Astrocyte of the cerebellum (primary cell): ENCODE measurements around the gene DCLRE1C.
"Not testable (repeated sequence)": the region's sequence is repeated elsewhere in the genome, so short reads cannot be mapped to it uniquely, and the experiment has no call there.

Experiments
- DNase-seq: peaks from one replicate; pipeline ENCODE4 v3.0.0-alpha.2; 2011; ENCODE audit warnings: low read depth
- H3K4me3 ChIP-seq: 2 replicates; pipeline ENCODE4 v1.5.1; 2011; ENCODE audit warnings: mild to moderate bottlenecking, low read depth, low read length, moderate library complexity
- in situ Hi-C: cut with HindIII; loops from 2 replicates; pipeline ENCODE4 v1.10.0; 2017; ENCODE audit warnings: low sequenced_read_pairs
- TF ChIP-seq, protein P1 (sequence below): IDR thresholded peaks from 2 replicates; pipeline ENCODE4 v1.5.1; 2012; ENCODE audit warnings: low read length, low read depth, moderate library complexity, mild to moderate bottlenecking; ENCODE audit errors: missing control alignments

DCLRE1C gene

DNA sequence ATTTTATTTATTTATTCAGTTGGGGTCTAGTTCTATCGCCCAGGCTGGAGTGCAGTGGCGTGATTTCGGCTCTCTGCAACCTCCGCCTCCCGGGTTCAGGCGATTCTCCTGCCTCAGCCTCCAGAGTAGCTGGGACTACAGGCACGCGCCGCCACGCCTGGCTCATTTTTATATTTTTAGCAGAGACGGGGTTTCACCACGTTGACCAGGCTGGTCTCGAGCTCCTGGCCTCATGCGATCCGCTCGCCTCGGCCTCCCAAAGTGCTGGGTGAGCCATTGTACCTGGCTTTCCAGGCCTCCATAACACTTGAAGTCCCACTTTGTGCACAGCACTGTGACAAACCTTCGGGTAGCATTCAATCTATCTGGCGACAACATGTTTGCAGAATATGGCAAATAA is 1.0 kb upstream of the DCLRE1C start:
- no peak overlapping the region for H3K4me3 ChIP-seq
- TF ChIP-seq, protein P1, sequence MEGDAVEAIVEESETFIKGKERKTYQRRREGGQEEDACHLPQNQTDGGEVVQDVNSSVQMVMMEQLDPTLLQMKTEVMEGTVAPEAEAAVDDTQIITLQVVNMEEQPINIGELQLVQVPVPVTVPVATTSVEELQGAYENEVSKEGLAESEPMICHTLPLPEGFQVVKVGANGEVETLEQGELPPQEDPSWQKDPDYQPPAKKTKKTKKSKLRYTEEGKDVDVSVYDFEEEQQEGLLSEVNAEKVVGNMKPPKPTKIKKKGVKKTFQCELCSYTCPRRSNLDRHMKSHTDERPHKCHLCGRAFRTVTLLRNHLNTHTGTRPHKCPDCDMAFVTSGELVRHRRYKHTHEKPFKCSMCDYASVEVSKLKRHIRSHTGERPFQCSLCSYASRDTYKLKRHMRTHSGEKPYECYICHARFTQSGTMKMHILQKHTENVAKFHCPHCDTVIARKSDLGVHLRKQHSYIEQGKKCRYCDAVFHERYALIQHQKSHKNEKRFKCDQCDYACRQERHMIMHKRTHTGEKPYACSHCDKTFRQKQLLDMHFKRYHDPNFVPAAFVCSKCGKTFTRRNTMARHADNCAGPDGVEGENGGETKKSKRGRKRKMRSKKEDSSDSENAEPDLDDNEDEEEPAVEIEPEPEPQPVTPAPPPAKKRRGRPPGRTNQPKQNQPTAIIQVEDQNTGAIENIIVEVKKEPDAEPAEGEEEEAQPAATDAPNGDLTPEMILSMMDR, result no peak
- in situ Hi-C loops, result no loop called here
- no peak for DNase-seq

DNA sequence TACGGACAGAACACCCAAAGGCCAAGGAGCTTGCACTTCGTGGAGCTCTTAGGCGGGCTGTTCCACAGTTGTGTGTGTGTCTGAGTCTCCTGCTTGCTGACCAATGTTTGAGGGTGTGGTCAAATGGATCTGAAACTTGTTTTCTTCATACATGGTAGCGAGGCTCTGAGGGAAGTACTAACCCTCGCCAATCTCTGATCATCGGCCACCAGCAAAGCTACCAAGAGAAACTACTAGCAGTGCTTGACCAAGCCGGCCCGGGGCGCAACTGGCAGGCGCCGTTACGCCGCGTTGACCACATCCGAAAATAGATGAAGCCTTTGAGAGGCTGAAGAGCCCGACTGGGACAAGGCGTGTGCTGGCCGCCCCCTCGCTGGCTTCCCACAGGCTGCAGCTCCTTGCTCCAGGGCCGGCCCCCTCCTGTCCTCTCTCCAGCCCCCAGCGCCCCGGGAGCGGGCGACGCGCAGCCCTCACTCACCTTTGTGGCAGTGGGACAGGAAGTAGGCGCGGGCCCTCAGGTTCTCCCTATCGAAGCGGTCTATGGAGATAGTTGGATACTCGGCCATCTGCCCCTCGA is 384 bp downstream of the DCLRE1C start:
- H3K4me3 ChIP-seq, result peak overlapping the region; percentile 63
- TF ChIP-seq, protein P1, result peak; percentile 15
- in situ Hi-C loops, result no loop called here
- peak; percentile 34 for DNase-seq

DNA sequence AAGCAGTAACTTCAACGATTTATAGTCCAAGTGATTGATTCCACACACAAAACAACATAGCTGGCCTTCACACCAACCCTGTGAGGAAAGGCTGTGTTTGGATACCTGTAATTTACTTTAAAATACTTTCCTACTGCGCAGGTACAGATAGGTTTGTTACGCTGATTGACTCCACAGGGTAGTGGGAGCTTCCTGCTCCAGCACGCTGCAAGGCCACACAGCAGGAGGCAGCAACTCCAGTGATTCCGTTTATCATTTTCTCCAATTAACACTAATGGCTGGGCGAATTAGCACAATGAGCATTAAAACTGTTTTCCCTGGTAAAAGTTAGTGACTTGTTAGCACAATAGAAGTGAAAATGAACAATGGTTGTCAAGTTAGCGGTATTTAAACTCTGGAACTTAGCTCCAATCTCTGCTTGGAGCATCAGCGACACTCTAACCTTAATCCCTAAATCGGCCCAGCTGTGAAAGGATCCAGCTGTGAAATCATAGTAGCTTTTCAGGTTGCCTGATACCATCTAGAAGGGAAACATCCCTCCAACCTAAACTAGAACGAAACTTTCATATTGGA is 959 bp downstream of the DCLRE1C start:
- H3K4me3 ChIP-seq, result peak overlapping the region; percentile 63
- in situ Hi-C loops, result no loop called here
- TF ChIP-seq, protein P1, result no peak
- DNase-seq, result no peak

DNA sequence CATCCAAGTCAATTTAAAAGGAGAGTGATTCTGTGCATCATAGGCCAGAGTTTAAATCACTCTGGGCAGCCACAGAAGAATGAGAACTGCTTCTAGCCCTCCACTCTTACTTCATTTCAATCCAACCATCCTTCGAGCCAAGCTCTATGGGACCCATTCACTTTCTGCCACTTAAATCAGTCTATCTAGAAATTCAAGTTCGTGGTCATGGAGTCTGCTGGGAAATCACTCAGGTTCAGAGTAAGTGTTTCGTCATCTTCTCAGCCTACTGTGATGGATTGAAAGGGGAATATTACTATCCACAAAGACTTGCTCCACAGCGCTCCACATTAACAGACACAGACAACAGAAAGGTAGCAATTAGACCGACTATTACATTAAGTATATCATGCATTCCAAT is 4.6 kb downstream of the DCLRE1C start:
- H3K4me3 ChIP-seq, result no peak overlapping the region
- in situ Hi-C loops, result no loop called here
- DNase-seq, result no peak
- TF ChIP-seq, protein P1, result no peak

DNA sequence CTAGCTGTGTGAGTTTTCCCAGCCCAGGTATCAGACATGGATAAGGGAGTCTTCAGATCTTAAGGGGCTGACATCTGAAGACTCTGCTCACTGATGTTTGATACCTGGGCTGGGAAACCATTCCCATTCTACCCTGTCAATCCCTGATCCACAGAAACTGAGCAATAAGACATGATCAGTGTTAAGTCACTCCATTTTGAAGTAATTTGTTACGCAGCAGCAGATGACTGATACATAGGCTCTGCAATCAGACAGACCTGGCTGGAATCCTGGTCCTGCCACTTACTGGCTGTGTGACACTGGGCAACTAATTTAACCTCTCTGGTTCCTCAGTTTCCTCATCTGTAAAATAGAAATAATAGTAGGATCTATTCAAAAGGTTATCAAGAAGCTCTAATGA is 6.6 kb downstream of the DCLRE1C start:
- no peak overlapping the region for H3K4me3 ChIP-seq

DNA sequence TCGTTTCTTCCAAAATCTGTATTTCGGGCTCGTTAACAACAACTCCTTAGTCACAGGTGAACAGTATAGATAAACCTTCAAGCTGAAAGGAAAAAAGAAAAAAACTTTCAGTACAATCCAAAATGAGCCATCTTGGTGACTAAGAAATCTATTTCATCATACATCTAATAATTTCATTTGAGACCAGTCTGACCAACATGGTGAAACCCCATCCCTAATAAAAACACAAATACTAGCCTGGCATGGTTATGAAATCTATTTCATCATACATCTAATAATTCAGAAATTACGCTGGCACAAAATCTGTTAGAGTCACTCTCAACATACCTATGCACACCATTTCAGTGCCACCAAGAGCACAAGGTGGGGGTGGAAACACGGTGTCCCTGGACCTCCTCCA is 8.8 kb downstream of the DCLRE1C start:
- in situ Hi-C loops, result no loop called here
- H3K4me3 ChIP-seq, result no peak overlapping the region
- TF ChIP-seq, protein P1, result no peak
- no peak for DNase-seq

More for the DNA sequence above, 6.6 kb downstream of the DCLRE1C start:
- TF ChIP-seq, protein P1, result no peak
- in situ Hi-C loops, result no loop called here
- no peak for DNase-seq

DNA sequence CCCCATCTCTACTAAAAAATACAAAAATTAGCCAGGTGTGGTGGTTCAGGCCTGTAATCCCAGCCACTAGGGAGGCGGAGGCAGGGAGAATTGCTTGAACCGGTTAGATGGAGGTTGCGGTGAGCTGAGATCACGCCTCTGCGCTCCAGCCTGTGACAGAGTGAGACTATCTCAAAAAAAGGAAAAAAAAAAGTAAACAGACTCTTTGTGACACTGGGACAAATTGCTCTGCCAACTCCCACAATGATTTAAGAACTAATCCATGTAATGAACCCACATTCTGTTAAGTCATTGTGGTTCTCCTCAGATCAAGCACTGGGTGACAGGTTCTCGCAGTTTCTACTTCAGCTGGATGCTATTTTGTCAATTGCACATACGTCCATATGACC is 11.0 kb downstream of the DCLRE1C start:
- H3K4me3 ChIP-seq, in situ Hi-C loops, DNase-seq: not testable (repeated sequence)

DNA sequence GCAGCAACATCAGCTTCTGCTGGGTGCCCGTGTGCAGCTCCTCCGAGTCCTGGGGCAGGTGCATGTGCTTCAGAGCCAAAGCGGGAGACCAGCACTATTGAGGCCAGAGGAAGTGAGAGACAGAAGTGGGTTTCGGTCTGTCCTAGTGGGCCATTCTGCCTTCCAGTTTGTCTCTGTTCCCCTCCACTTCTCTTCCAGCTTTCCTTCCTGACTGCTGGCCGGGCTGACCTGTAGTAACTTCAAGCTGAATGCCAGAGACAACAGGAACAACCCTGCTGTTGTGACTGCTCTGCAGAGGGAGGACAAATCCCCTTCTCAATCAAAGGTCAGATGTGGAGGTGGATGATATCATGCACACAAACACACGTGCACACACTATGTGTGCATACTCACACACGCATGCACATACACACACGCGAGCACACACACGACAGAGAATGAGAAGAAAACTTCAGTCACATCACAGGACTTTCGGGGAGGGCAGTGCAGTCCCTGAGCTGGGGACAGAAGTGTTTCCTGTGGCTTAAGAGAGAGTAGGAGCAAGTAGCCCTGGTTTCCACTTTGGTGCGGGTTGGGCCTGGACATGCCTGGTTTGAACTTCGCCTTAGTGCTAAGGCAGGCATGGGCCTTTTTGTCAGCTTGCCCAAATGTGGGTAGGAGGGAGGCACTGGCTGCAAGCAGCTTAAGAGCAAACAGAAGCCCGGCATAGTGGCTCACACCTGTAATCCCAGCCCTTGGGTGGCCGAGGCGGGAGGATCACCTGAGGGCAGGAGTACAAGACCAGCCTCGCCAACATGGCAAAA is 11.5 kb downstream of the DCLRE1C start:
- DNase-seq, in situ Hi-C loops, H3K4me3 ChIP-seq: not testable (repeated sequence)

DNA sequence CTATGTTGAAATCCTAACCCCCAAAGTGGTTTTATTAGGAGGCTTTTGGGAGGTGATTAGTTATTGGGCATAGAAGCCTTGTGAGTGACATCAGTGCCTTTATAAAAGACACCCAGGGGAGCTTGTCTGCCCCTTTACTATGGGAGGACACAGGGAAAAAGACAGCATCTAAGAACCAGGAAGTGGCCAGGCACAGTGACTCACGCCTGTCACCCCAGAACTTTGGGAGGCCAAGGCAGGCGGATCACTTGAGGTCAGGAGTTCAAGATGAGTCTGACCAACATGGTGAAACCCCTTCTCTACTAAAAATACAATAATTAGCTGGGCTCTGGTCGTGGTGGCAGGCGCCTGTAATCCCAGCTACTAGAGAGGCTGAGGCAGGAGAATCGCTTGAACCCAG is 14.9 kb downstream of the DCLRE1C start:
- DNase-seq, H3K4me3 ChIP-seq, in situ Hi-C loops: not testable (repeated sequence)
